OCI-LY1 (cell line): ENCODE data around the gene TSPAN5.

Source experiments
- H2AFZ ChIP-seq: fragments of 200-600 bp; sonication (generic), shearing (Covaris generic); 2 replicates; pipeline ENCODE4 v1.6.0; 2014; ENCODE audit warnings: antibody characterized with exemption, mild to moderate bottlenecking, low read length
- H3F3A ChIP-seq: fragments of 200-600 bp; sonication (generic), shearing (Covaris generic); 2 replicates; pipeline ENCODE4 v1.6.0; 2014; ENCODE audit warnings: mild to moderate bottlenecking, antibody characterized with exemption, low read length, moderate library complexity; ENCODE audit not compliant: insufficient read depth
- H3K27ac ChIP-seq: fragments of 200-600 bp; sonication (generic); 2 replicates; pipeline ENCODE4 v1.5.1; 2014; ENCODE audit warnings: low read length, mixed run types, mild to moderate bottlenecking, low read depth; ENCODE audit not compliant: poor library complexity, severe bottlenecking
- H3K27me3 ChIP-seq: fragments of 200-600 bp; sonication (generic); 2 replicates; pipeline ENCODE4 v1.6.0; 2014; ENCODE audit warnings: antibody characterized with exemption, mild to moderate bottlenecking, low read length, moderate library complexity; ENCODE audit not compliant: insufficient read depth
- H3K36me3 ChIP-seq: fragments of 200-600 bp; sonication (generic); 2 replicates; pipeline ENCODE4 v1.6.1; 2014; ENCODE audit warnings: mild to moderate bottlenecking, antibody characterized with exemption, low read length, moderate library complexity, mixed read lengths; ENCODE audit not compliant: insufficient read depth
- H3K4me1 ChIP-seq: fragments of 200-600 bp; sonication (generic); 2 replicates; pipeline ENCODE4 v1.5.1; 2014; ENCODE audit warnings: mild to moderate bottlenecking, low read length, moderate library complexity; ENCODE audit not compliant: insufficient read depth, severe bottlenecking
- H3K4me2 ChIP-seq: fragments of 200-600 bp; sonication (generic), shearing (Covaris generic); 2 replicates; pipeline ENCODE4 v1.6.1; 2014; ENCODE audit warnings: low read length
- H3K4me3 ChIP-seq: fragments of 200-600 bp; sonication (generic); 2 replicates; pipeline ENCODE4 v1.5.1; 2014; ENCODE audit warnings: low read length, low read depth, mild to moderate bottlenecking, mixed read lengths; ENCODE audit not compliant: poor library complexity, severe bottlenecking
- H3K79me2 ChIP-seq: fragments of 200-600 bp; shearing (Covaris generic); 2 replicates; pipeline ENCODE4 v1.6.1; 2016; ENCODE audit warnings: mixed run types, low read length, mixed read lengths; ENCODE audit not compliant: insufficient read depth
- H3K9ac ChIP-seq: fragments of 200-600 bp; sonication (generic), shearing (Covaris generic); 2 replicates; pipeline ENCODE4 v1.6.1; 2014; ENCODE audit warnings: mild to moderate bottlenecking, low read length, mixed read lengths
- H3K9me2 ChIP-seq: fragments of 200-600 bp; sonication (generic), shearing (Covaris generic); 2 replicates; pipeline ENCODE4 v1.6.1; 2014; ENCODE audit warnings: low read depth, mild to moderate bottlenecking, low read length, mixed read lengths
- H3K9me3 ChIP-seq: fragments of 200-600 bp; shearing (Covaris generic); 2 replicates; pipeline ENCODE4 v1.6.1; 2014; ENCODE audit warnings: low read length, mixed read lengths
- H4K20me1 ChIP-seq: fragments of 200-600 bp; sonication (generic), shearing (Covaris generic); 2 replicates; pipeline ENCODE4 v1.6.0; 2016; ENCODE audit warnings: mild to moderate bottlenecking, low read length; ENCODE audit not compliant: insufficient read depth
- CTCF ChIP-seq: fragments of 200-600 bp; sonication (generic), shearing (Covaris generic); IDR thresholded peaks from 2 replicates; pipeline ENCODE4 v1.5.1; 2017; ENCODE audit warnings: mild to moderate bottlenecking, antibody characterized with exemption, low read length, moderate library complexity, mixed read lengths
- EZH2 ChIP-seq: fragments of 200-600 bp; sonication (generic), shearing (Covaris generic); IDR thresholded peaks from 2 replicates; pipeline ENCODE4 v1.8.0; 2017; ENCODE audit warnings: borderline replicate concordance, mixed run types, mild to moderate bottlenecking, antibody characterized with exemption, low read length, moderate library complexity, mixed read lengths

Gene TSPAN5

GRCh38 chr4:98639523-98639922, 18.9 kb downstream of the TSPAN5 start:
- H3K36me3 ChIP-seq = no peaks in the 10 kb centered on the region
- no peak overlapping the region for H3K4me3 ChIP-seq
- H3K27ac ChIP-seq = no peak overlapping the region
- no peaks in the 10 kb centered on the region for H3K79me2 ChIP-seq
- TF ChIP-seq CTCF (no peak), EZH2 (no peak)
- H4K20me1 ChIP-seq = no peaks in the 10 kb centered on the region
- no peak overlapping the region for H2AFZ ChIP-seq
- H3K4me2 ChIP-seq = no peak overlapping the region
- H3K9me3 ChIP-seq = no peaks in the 10 kb centered on the region
- no peaks in the 10 kb centered on the region for H3K27me3 ChIP-seq
- no peak overlapping the region for H3K9ac ChIP-seq
- H3F3A ChIP-seq = no peaks in the 10 kb centered on the region
- no peaks in the 10 kb centered on the region for H3K9me2 ChIP-seq
- no peaks in the 10 kb centered on the region for H3K4me1 ChIP-seq

- Histone ChIP-seq H4K20me1 (no peaks in the 10 kb centered on the region), H3K4me2 (no peak overlapping the region), H2AFZ (no peak overlapping the region), H3F3A (no peaks in the 10 kb centered on the region), H3K79me2 (no peaks in the 10 kb centered on the region), H3K4me3 (no peak overlapping the region), H3K27me3 (no peaks in the 10 kb centered on the region), H3K9ac (no peak overlapping the region), H3K9me2 (no peaks in the 10 kb centered on the region), H3K36me3 (no peaks in the 10 kb centered on the region), H3K9me3 (no peaks in the 10 kb centered on the region), H3K4me1 (no peaks in the 10 kb centered on the region), H3K27ac (no peak overlapping the region)
- TF ChIP-seq CTCF (no peak), EZH2 (no peak)
Observed at GRCh38 chr4:98639108-98639507, 19.3 kb downstream of the TSPAN5 start.

GRCh38 chr4:98638661-98639060, 19.8 kb downstream of the TSPAN5 start:
- Histone ChIP-seq H3K9me3 (no peaks in the 10 kb centered on the region), H3K36me3 (no peaks in the 10 kb centered on the region), H3F3A (no peaks in the 10 kb centered on the region), H3K9ac (no peak overlapping the region), H4K20me1 (no peaks in the 10 kb centered on the region), H3K79me2 (no peaks in the 10 kb centered on the region), H3K4me3 (no peak overlapping the region), H3K27me3 (no peaks in the 10 kb centered on the region), H3K4me1 (no peaks in the 10 kb centered on the region), H3K4me2 (no peak overlapping the region), H2AFZ (no peak overlapping the region), H3K9me2 (no peaks in the 10 kb centered on the region), H3K27ac (no peak overlapping the region)
- no peak for TF ChIP-seq CTCF
- TF ChIP-seq EZH2 = no peak
